Suprapubic skin (tissue), 4 donors: ENCODE measurements around the gene BBS1. TPM values are rescaled to one million over a fixed set of nuclear protein-coding genes. Genes with fewer than 3 reads are reported as not detected.
A peak's percentile ranks its signal among the peaks of the same experiment; 100 is the strongest.
"Not testable (repeated sequence)": the region's sequence is repeated elsewhere in the genome, so short reads cannot be mapped to it uniquely, and the experiment has no call there.

Experiments used
- DNase-seq, 2 donors: peaks; one replicate each; pipeline ENCODE4 v3.0.0-alpha.2; 2019; ENCODE audit warnings: low spot score in 2 of 2
- H3K27ac ChIP-seq: fragments of 200-600 bp; sonication (generic); one replicate; pipeline ENCODE4 v1.5.1; 2019
- H3K27me3 ChIP-seq: fragments of 200-600 bp; sonication (generic); one replicate; pipeline ENCODE4 v1.5.1; 2019
- H3K36me3 ChIP-seq: fragments of 200-600 bp; sonication (generic); one replicate; pipeline ENCODE4 v1.5.1; 2019
- H3K4me1 ChIP-seq: fragments of 200-600 bp; sonication (generic); one replicate; pipeline ENCODE4 v1.5.1; 2019
- H3K4me3 ChIP-seq: fragments of 200-600 bp; sonication (generic); one replicate; pipeline ENCODE4 v1.5.1; 2019; ENCODE audit warnings: mild to moderate bottlenecking
- H3K9me3 ChIP-seq: fragments of 200-600 bp; sonication (generic); one replicate; pipeline ENCODE4 v1.5.1; 2019
- EP300 ChIP-seq: sonication (generic); formaldehyde crosslinking; IDR thresholded peaks from one replicate; pipeline ENCODE4 v1.6.1; 2017; ENCODE audit warnings: antibody characterized with exemption
- POLR2A ChIP-seq, 2 donors: fragments of 450-650 bp; IDR thresholded peaks; one replicate each; pipeline ENCODE4 v1.6.1; 2017; ENCODE audit warnings: antibody characterized with exemption in 2 of 2, mild to moderate bottlenecking in 2 of 2, moderate library complexity in 2 of 2
- POLR2AphosphoS5 ChIP-seq, 3 donors: sonication (generic); formaldehyde crosslinking; IDR thresholded peaks; one replicate each; pipeline ENCODE4 v1.6.1; 2017; ENCODE audit warnings: antibody characterized with exemption in 3 of 3
- WGBS: methylation state at CpG from one replicate; pipeline ENCODE4 v1.1.5; 2018; 5-methylcytosine and 5-hydroxymethylcytosine counted together
- total RNA-seq, 4 donors: library from RNA; depleted of rRNA; stranded (reverse); fragments of >200 nt; gene quantifications; one replicate each; pipeline ENCODE4 v1.1.0, GENCODE V29; 2016
- TF ChIP-seq, protein P1 (sequence below), 2 donors: fragments of 200-600 bp in 1 of 2; fragments of 450-650 bp in 1 of 2; sonication (generic) in 1 of 2; IDR thresholded peaks; one replicate each; pipeline ENCODE4 v1.5.1; 2016 to 2019; ENCODE audit warnings: antibody characterized with exemption in 2 of 2, mild to moderate bottlenecking in 1 of 2, moderate library complexity in 1 of 2

Gene BBS1
- 10 to 100 TPM; 35.5 to 85.2 (median 57.0) TPM for total RNA-seq

DNA sequence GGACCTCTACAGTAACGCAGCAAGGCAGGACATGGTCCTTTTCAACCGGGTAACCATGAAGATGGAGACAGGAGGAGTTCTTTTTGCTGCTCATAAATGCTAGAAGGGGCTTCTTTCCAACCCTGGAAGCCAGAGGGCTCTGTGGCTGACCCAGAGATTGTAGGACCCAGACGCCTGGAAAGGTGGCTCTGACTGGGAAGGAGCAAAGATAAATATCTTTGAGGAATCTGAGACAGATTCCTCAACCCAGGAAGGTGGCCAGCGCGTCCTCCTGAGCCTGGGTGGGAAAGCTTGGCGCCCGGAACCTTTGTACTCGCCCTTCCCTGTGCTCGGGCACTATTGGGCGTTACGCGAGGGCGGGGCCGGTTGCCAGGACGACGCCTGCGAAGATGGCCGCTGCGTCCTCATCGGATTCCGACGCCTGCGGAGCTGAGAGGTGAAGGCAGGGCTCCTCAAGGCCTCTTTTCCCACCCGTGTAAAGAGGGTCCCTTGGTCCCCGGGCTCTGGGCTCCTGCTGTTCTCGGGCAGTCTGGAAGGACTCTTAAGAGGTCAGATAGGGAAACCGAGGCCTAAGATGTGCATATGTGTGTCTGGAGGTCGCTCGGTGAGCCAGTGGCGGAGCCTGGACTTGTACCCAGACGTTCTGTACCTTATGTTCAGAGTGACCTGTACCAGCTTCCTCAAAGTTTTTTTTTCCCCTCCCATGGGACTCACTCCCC lies at the start of gene BBS1:
Gene BBS1 (plus strand): TSS at position 365 of the 719 bp plus-strand sequence. CDS start 25 bp downstream, at position 390.
- TF ChIP-seq, protein P1, sequence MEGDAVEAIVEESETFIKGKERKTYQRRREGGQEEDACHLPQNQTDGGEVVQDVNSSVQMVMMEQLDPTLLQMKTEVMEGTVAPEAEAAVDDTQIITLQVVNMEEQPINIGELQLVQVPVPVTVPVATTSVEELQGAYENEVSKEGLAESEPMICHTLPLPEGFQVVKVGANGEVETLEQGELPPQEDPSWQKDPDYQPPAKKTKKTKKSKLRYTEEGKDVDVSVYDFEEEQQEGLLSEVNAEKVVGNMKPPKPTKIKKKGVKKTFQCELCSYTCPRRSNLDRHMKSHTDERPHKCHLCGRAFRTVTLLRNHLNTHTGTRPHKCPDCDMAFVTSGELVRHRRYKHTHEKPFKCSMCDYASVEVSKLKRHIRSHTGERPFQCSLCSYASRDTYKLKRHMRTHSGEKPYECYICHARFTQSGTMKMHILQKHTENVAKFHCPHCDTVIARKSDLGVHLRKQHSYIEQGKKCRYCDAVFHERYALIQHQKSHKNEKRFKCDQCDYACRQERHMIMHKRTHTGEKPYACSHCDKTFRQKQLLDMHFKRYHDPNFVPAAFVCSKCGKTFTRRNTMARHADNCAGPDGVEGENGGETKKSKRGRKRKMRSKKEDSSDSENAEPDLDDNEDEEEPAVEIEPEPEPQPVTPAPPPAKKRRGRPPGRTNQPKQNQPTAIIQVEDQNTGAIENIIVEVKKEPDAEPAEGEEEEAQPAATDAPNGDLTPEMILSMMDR (IDR thresholded peaks at IDR 0.05) = no peak
- no peak for TF ChIP-seq POLR2A (IDR thresholded peaks at IDR 0.05)
- TF ChIP-seq POLR2AphosphoS5 (IDR thresholded peaks at IDR 0.05) = peak in 1 of 3 donors; percentile 49
- no peak for TF ChIP-seq EP300
- Histone ChIP-seq H3K4me3 (peak within 1 kb of the TSS; percentile 82), H3K4me1 (peaks cover 15% of the 10 kb centered on the region), H3K27me3 (no peaks in the 10 kb centered on the region), H3K9me3 (no peaks in the 10 kb centered on the region), H3K36me3 (peaks cover 20% of the 10 kb centered on the region), H3K27ac (peak within 1 kb of the TSS; percentile 7)
- 1% methylated on average over 30 of the region's 31 CpGs for WGBS
- peak; percentile 90 to 95 for DNase-seq

GRCh38 chr11:66462010-66462409 lies 48.4 kb upstream of the BBS1 start:
- Histone ChIP-seq H3K27me3 (no peaks in the 10 kb centered on the region), H3K4me3 (no peak overlapping the region), H3K4me1 (peaks cover 11% of the 10 kb centered on the region), H3K36me3 (no peaks in the 10 kb centered on the region), H3K27ac (no peak overlapping the region), H3K9me3 (no peaks in the 10 kb centered on the region)
- no peak for TF ChIP-seq POLR2A (IDR thresholded peaks at IDR 0.05)
- no peak for TF ChIP-seq POLR2AphosphoS5 (IDR thresholded peaks at IDR 0.05)
- TF ChIP-seq, protein P1 (IDR thresholded peaks at IDR 0.05) = no peak
- TF ChIP-seq EP300 = no peak
- DNase-seq = no peak

DNA sequence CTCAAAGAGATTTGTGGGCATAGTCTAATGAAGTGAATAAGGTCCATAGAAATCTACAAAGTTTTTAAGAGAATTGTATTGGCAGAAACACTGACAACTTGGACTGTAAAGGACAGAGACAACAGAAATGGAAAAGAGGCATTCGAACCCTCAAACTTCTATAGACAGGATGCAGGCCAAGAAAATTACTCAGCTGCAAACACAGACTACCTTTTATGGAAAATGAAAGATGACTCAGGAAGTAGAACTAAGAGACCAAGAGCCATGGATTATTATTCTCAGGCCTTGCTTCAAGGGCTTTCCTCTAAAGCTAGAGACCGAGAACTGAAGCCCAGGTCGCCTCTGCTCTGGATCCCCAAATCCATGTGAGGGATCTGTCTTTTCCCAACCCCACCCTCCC lies 47.5 kb upstream of the BBS1 start:
- TF ChIP-seq EP300 (no peak), POLR2A (IDR thresholded peaks at IDR 0.05) (no peak), POLR2AphosphoS5 (IDR thresholded peaks at IDR 0.05) (no peak)
- TF ChIP-seq, protein P1 (IDR thresholded peaks at IDR 0.05) = no peak
- Histone ChIP-seq H3K4me3 (no peak overlapping the region), H3K36me3 (no peaks in the 10 kb centered on the region), H3K27me3 (no peaks in the 10 kb centered on the region), H3K9me3 (no peaks in the 10 kb centered on the region), H3K27ac (no peak overlapping the region), H3K4me1 (peaks cover 18% of the 10 kb centered on the region)
- DNase-seq = no peak
- 89% methylated on average over 3 of the region's 3 CpGs for WGBS

- not testable (repeated sequence) for H3K9me3 ChIP-seq, H3K4me3 ChIP-seq, H3K27ac ChIP-seq, H3K27me3 ChIP-seq, DNase-seq, H3K36me3 ChIP-seq
- 84% methylated on average over 5 of the region's 5 CpGs for WGBS
- peaks cover 22% of the 10 kb centered on the region for H3K4me1 ChIP-seq
Measured at GRCh38 chr11:66464116-66464515, 46.3 kb upstream of the BBS1 start.

DNA sequence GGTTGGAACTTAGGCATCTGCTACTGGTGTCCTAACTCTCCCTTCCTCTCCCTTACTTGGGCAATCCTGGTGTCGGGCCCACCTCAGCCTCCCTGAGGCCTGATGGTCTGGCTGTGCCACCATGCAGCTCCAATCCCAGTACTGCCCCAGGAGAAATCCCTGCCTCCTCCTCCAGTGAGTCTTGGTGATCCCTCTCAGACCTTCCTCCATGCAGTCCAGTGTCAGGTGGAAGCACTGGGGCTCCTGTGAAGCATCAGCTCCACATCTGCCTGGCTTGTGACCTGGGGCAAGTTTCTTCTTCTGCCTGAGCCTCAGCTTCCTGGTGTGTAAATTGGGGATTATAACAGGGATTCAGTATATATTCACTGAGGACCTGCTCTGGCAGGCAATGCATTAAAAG lies 45.5 kb upstream of the BBS1 start:
- H3K4me3 ChIP-seq = no peak overlapping the region
- H3K9me3 ChIP-seq = no peaks in the 10 kb centered on the region
- DNase-seq = no peak
- TF ChIP-seq, protein P1 (IDR thresholded peaks at IDR 0.05) = no peak
- TF ChIP-seq EP300 = no peak
- no peak for TF ChIP-seq POLR2AphosphoS5 (IDR thresholded peaks at IDR 0.05)
- TF ChIP-seq POLR2A (IDR thresholded peaks at IDR 0.05) = no peak
- peaks cover 22% of the 10 kb centered on the region for H3K4me1 ChIP-seq
- 86% methylated on average over 1 of the region's 1 CpG for WGBS
- no peaks in the 10 kb centered on the region for H3K27me3 ChIP-seq
- H3K36me3 ChIP-seq = no peaks in the 10 kb centered on the region
- no peak overlapping the region for H3K27ac ChIP-seq
